ENCODE data around the gene TBC1D22A.
"Not testable (repeated sequence)": the region's sequence is repeated elsewhere in the genome, so short reads cannot be mapped to it uniquely, and the experiment has no call there.

The TBC1D22A gene

DNA sequence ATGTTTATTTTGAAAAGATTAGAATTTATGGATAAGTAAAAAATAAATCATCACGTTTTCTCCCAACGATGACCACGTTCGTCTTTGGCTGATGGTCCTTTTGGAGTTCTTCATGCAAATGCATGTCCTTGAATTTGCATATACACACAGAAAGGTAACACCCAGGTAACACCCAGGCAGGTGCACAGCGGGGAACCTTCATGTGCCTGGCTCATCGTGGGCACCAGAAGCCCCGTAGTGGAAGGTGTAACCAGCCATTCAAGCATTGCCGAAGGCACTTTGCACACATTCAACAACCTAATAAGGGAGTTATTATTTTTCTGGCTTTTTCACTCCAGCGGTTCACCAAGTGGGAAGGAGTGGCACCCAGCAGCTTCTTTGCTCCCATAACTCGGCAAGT, 404.6 kb downstream of the TBC1D22A start:
- DNase-seq (ENCODE audit: low spot score): no peak
- H3K4me1 ChIP-seq (ENCODE audit: insufficient read depth, poor library complexity, severe bottlenecking): no peaks in the 10 kb centered on the region
- no peaks in the 10 kb centered on the region for H3K27me3 ChIP-seq (ENCODE audit: insufficient read depth, poor library complexity, severe bottlenecking)
- no peak overlapping the region for H3K27ac ChIP-seq (ENCODE audit: poor library complexity, severe bottlenecking)
- no peaks in the 10 kb centered on the region for H3K9me3 ChIP-seq (ENCODE audit: severe bottlenecking)
- TF ChIP-seq CTCF (IDR thresholded peaks at IDR 0.05; ENCODE audit: poor library complexity, severe bottlenecking): no peak
- ATAC-seq (ENCODE audit: low read depth): no peak
- no peak overlapping the region for H3K4me3 ChIP-seq (ENCODE audit: severe bottlenecking)
- H3K36me3 ChIP-seq (ENCODE audit: low read depth): no peaks in the 10 kb centered on the region

- not testable (repeated sequence) for H3K9me3 ChIP-seq (ENCODE audit: severe bottlenecking); H3K4me3 ChIP-seq (ENCODE audit: severe bottlenecking); DNase-seq (ENCODE audit: low spot score); H3K4me1 ChIP-seq (ENCODE audit: insufficient read depth, poor library complexity, severe bottlenecking); H3K36me3 ChIP-seq (ENCODE audit: low read depth); H3K27me3 ChIP-seq (ENCODE audit: insufficient read depth, poor library complexity, severe bottlenecking); H3K27ac ChIP-seq (ENCODE audit: poor library complexity, severe bottlenecking); ATAC-seq (ENCODE audit: low read depth)
These were observed 405.5 kb downstream of the TBC1D22A start for GRCh38 chr22:47167921-47168320.

GRCh38 chr22:47168441-47168840, 406.0 kb downstream of the TBC1D22A start:
- Histone ChIP-seq H3K27me3 (ENCODE audit: insufficient read depth, poor library complexity, severe bottlenecking) (no peaks in the 10 kb centered on the region), H3K4me3 (ENCODE audit: severe bottlenecking) (no peak overlapping the region), H3K36me3 (ENCODE audit: low read depth) (no peaks in the 10 kb centered on the region), H3K9me3 (ENCODE audit: severe bottlenecking) (no peaks in the 10 kb centered on the region), H3K4me1 (ENCODE audit: insufficient read depth, poor library complexity, severe bottlenecking) (no peaks in the 10 kb centered on the region), H3K27ac (ENCODE audit: poor library complexity, severe bottlenecking) (no peak overlapping the region)
- ATAC-seq (ENCODE audit: low read depth): no peak
- DNase-seq (ENCODE audit: low spot score): no peak
- TF ChIP-seq CTCF (IDR thresholded peaks at IDR 0.05; ENCODE audit: poor library complexity, severe bottlenecking): no peak

DNA sequence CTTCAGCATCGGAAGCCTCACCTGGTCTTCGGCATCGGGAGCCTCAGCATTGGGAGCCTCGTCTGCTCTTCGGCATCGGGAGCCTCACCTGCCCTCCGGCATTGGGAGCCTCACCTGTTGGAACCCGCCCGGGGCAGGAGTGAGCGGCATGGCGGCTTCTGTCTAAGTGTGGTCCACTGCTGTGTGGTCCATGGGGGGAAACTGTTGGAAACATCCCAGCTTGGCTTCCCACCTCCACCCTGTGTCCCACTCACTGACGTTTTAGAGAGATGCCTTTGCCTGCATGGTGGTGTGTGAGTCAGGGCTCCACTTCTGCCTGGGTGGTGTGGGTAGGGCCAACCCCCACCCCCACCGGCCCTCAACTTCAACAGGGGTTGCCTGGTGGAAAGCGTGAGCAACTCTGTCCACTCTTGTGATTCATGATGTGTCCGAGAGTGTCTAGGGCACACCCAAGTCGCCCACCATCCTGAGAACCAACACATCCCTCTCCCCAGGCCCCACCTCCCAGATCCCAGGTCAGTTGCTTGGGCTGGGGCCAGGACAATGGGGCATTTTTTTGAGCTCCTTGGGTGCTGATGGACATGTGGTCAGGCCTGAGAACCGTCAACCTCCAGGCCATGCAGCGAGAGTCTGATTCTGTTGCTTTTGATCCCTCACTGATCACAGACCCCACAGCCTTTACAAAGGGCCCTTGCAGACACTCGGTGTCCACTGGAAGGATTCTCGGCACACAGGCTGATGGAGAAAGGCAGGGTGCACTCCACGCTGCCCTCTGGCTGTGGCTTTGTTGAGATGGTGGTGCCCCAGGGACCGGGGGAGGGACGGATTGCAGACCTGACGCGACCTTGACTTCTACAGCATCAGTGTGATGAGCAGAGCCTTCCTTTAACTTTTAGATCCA, 406.7 kb downstream of the TBC1D22A start:
- Histone ChIP-seq H3K36me3 (ENCODE audit: low read depth) (no peaks in the 10 kb centered on the region), H3K27me3 (ENCODE audit: insufficient read depth, poor library complexity, severe bottlenecking) (no peaks in the 10 kb centered on the region), H3K27ac (ENCODE audit: poor library complexity, severe bottlenecking) (no peak overlapping the region), H3K4me3 (ENCODE audit: severe bottlenecking) (no peak overlapping the region), H3K9me3 (ENCODE audit: severe bottlenecking) (no peaks in the 10 kb centered on the region), H3K4me1 (ENCODE audit: insufficient read depth, poor library complexity, severe bottlenecking) (no peaks in the 10 kb centered on the region)
- ATAC-seq (ENCODE audit: low read depth) (no peak), DNase-seq (ENCODE audit: low spot score) (no peak)
- TF ChIP-seq CTCF (IDR thresholded peaks at IDR 0.05; ENCODE audit: poor library complexity, severe bottlenecking): peak; percentile 18

DNA sequence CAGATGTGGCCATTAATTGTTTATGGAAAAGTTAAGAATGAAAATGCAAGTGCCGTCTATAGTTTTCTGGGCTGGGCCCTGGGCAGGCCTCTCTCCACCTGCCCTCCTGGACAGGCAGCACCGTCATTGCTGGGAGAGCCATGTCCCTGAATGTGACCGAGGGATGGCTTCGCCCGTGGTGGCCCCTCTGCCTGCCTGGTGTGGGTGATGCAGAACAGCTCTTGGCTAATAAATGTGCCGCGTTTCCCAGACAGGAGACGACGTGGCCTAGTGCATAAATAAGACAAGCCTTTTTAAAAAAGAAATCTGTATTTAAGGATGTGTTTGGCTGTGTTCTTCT, 407.3 kb downstream of the TBC1D22A start:
- ATAC-seq (ENCODE audit: low read depth): no peak

GRCh38 chr22:47170511-47171440, 408.3 kb downstream of the TBC1D22A start:
- H3K27ac ChIP-seq (ENCODE audit: poor library complexity, severe bottlenecking); H3K9me3 ChIP-seq (ENCODE audit: severe bottlenecking); DNase-seq (ENCODE audit: low spot score); H3K4me3 ChIP-seq (ENCODE audit: severe bottlenecking); H3K36me3 ChIP-seq (ENCODE audit: low read depth); H3K4me1 ChIP-seq (ENCODE audit: insufficient read depth, poor library complexity, severe bottlenecking); ATAC-seq (ENCODE audit: low read depth); H3K27me3 ChIP-seq (ENCODE audit: insufficient read depth, poor library complexity, severe bottlenecking): not testable (repeated sequence)

More for the DNA sequence above, 407.3 kb downstream of the TBC1D22A start:
- Histone ChIP-seq H3K4me1 (ENCODE audit: insufficient read depth, poor library complexity, severe bottlenecking) (no peaks in the 10 kb centered on the region), H3K36me3 (ENCODE audit: low read depth) (no peaks in the 10 kb centered on the region), H3K27ac (ENCODE audit: poor library complexity, severe bottlenecking) (no peak overlapping the region), H3K4me3 (ENCODE audit: severe bottlenecking) (no peak overlapping the region), H3K27me3 (ENCODE audit: insufficient read depth, poor library complexity, severe bottlenecking) (no peaks in the 10 kb centered on the region), H3K9me3 (ENCODE audit: severe bottlenecking) (no peaks in the 10 kb centered on the region)
- TF ChIP-seq CTCF (IDR thresholded peaks at IDR 0.05; ENCODE audit: poor library complexity, severe bottlenecking): no peak
- DNase-seq (ENCODE audit: low spot score): no peak

All from RWPE2 (cell line).